ENCODE results near the gene ICA1L.

The ICA1L gene

GRCh38 chr2:202844656-202845055, 26.9 kb downstream of the ICA1L start:
- Histone ChIP-seq H3K4me1 (ENCODE audit: control insufficient read depth, insufficient read depth, low read length) (no peaks in the 10 kb centered on the region; the same call in 1 of the 2 replicates), H3K27ac (ENCODE audit: low read depth, low read length) (no peak overlapping the region), H3K36me3 (ENCODE audit: control insufficient read depth, insufficient read depth, low read length) (no peaks in the 10 kb centered on the region), H3K4me3 (ENCODE audit: low read depth, low read length) (no peak overlapping the region), H3K27me3 (ENCODE audit: control insufficient read depth, insufficient read depth, low read length) (no peaks in the 10 kb centered on the region), H3K9me3 (ENCODE audit: control insufficient read depth, insufficient read depth, low read depth, low read length) (peaks cover 2% of the 10 kb centered on the region; the same call in 1 of the 2 replicates), H3K9ac (ENCODE audit: low read length) (no peak overlapping the region)

- Histone ChIP-seq H3K27me3 (ENCODE audit: control insufficient read depth, insufficient read depth, low read length) (no peaks in the 10 kb centered on the region), H3K36me3 (ENCODE audit: control insufficient read depth, insufficient read depth, low read length) (no peaks in the 10 kb centered on the region), H3K4me3 (ENCODE audit: low read depth, low read length) (no peak overlapping the region), H3K4me1 (ENCODE audit: control insufficient read depth, insufficient read depth, low read length) (no peaks in the 10 kb centered on the region), H3K27ac (ENCODE audit: low read depth, low read length) (no peak overlapping the region), H3K9ac (ENCODE audit: low read length) (no peak overlapping the region), H3K9me3 (ENCODE audit: control insufficient read depth, insufficient read depth, low read depth, low read length) (peaks cover 2% of the 10 kb centered on the region; the same call in 1 of the 2 replicates)
Observed at GRCh38 chr2:202842690-202843089, 28.9 kb downstream of the ICA1L start.

- H3K27me3 ChIP-seq (ENCODE audit: control insufficient read depth, insufficient read depth, low read length): no peaks in the 10 kb centered on the region
- H3K4me3 ChIP-seq (ENCODE audit: low read depth, low read length): no peak overlapping the region
- no peak overlapping the region for H3K27ac ChIP-seq (ENCODE audit: low read depth, low read length)
- H3K9me3 ChIP-seq (ENCODE audit: control insufficient read depth, insufficient read depth, low read depth, low read length): peaks cover 2% of the 10 kb centered on the region; the same call in 1 of the 2 replicates
- H3K4me1 ChIP-seq (ENCODE audit: control insufficient read depth, insufficient read depth, low read length): no peaks in the 10 kb centered on the region
- H3K36me3 ChIP-seq (ENCODE audit: control insufficient read depth, insufficient read depth, low read length): no peaks in the 10 kb centered on the region
- no peak overlapping the region for H3K9ac ChIP-seq (ENCODE audit: low read length)
Observed at GRCh38 chr2:202841090-202841867, 30.3 kb downstream of the ICA1L start.

- Histone ChIP-seq H3K27me3 (ENCODE audit: control insufficient read depth, insufficient read depth, low read length) (no peaks in the 10 kb centered on the region), H3K9ac (ENCODE audit: low read length) (no peak overlapping the region), H3K4me1 (ENCODE audit: control insufficient read depth, insufficient read depth, low read length) (no peaks in the 10 kb centered on the region), H3K9me3 (ENCODE audit: control insufficient read depth, insufficient read depth, low read depth, low read length) (no peaks in the 10 kb centered on the region), H3K4me3 (ENCODE audit: low read depth, low read length) (no peak overlapping the region), H3K27ac (ENCODE audit: low read depth, low read length) (no peak overlapping the region), H3K36me3 (ENCODE audit: control insufficient read depth, insufficient read depth, low read length) (no peaks in the 10 kb centered on the region)
Observed at GRCh38 chr2:202831242-202832220, 40.0 kb downstream of the ICA1L start.

- H3K9ac ChIP-seq (ENCODE audit: low read length): no peak overlapping the region
- H3K27me3 ChIP-seq (ENCODE audit: control insufficient read depth, insufficient read depth, low read length): no peaks in the 10 kb centered on the region
- H3K27ac ChIP-seq (ENCODE audit: low read depth, low read length): no peak overlapping the region
- H3K4me1 ChIP-seq (ENCODE audit: control insufficient read depth, insufficient read depth, low read length): no peaks in the 10 kb centered on the region; the same call in 1 of the 2 replicates
- H3K36me3 ChIP-seq (ENCODE audit: control insufficient read depth, insufficient read depth, low read length): no peaks in the 10 kb centered on the region
- no peaks in the 10 kb centered on the region for H3K9me3 ChIP-seq (ENCODE audit: control insufficient read depth, insufficient read depth, low read depth, low read length)
- H3K4me3 ChIP-seq (ENCODE audit: low read depth, low read length): no peak overlapping the region
Observed at GRCh38 chr2:202824901-202825300, 46.7 kb downstream of the ICA1L start.

- H3K4me1 ChIP-seq (ENCODE audit: control insufficient read depth, insufficient read depth, low read length): no peaks in the 10 kb centered on the region; the same call in 1 of the 2 replicates
- H3K36me3 ChIP-seq (ENCODE audit: control insufficient read depth, insufficient read depth, low read length): no peaks in the 10 kb centered on the region
- no peak overlapping the region for H3K4me3 ChIP-seq (ENCODE audit: low read depth, low read length)
- H3K9ac ChIP-seq (ENCODE audit: low read length): no peak overlapping the region
- H3K9me3 ChIP-seq (ENCODE audit: control insufficient read depth, insufficient read depth, low read depth, low read length): no peaks in the 10 kb centered on the region
- H3K27me3 ChIP-seq (ENCODE audit: control insufficient read depth, insufficient read depth, low read length): no peaks in the 10 kb centered on the region
- no peak overlapping the region for H3K27ac ChIP-seq (ENCODE audit: low read depth, low read length)
Observed at GRCh38 chr2:202822411-202822810, 49.2 kb downstream of the ICA1L start.

GRCh38 chr2:202821206-202822160, 50.1 kb downstream of the ICA1L start:
- no peak overlapping the region for H3K9ac ChIP-seq (ENCODE audit: low read length)

GRCh38 chr2:202818321-202818720, 53.2 kb downstream of the ICA1L start:
- H3K27me3 ChIP-seq (ENCODE audit: control insufficient read depth, insufficient read depth, low read length): no peaks in the 10 kb centered on the region
- peaks cover 10% of the 10 kb centered on the region; the same call in 1 of the 2 replicates for H3K9me3 ChIP-seq (ENCODE audit: control insufficient read depth, insufficient read depth, low read depth, low read length)
- H3K4me1 ChIP-seq (ENCODE audit: control insufficient read depth, insufficient read depth, low read length): no peaks in the 10 kb centered on the region; the same call in 1 of the 2 replicates
- H3K9ac ChIP-seq (ENCODE audit: low read length): no peak overlapping the region
- no peak overlapping the region for H3K4me3 ChIP-seq (ENCODE audit: low read depth, low read length)
- no peaks in the 10 kb centered on the region for H3K36me3 ChIP-seq (ENCODE audit: control insufficient read depth, insufficient read depth, low read length)
- H3K27ac ChIP-seq (ENCODE audit: low read depth, low read length): no peak overlapping the region

More at GRCh38 chr2:202821206-202822160, 50.1 kb downstream of the ICA1L start:
- no peak overlapping the region for H3K27ac ChIP-seq (ENCODE audit: low read depth, low read length)
- no peak overlapping the region for H3K4me3 ChIP-seq (ENCODE audit: low read depth, low read length)
- no peaks in the 10 kb centered on the region for H3K9me3 ChIP-seq (ENCODE audit: control insufficient read depth, insufficient read depth, low read depth, low read length)
- no peaks in the 10 kb centered on the region for H3K27me3 ChIP-seq (ENCODE audit: control insufficient read depth, insufficient read depth, low read length)
- no peaks in the 10 kb centered on the region; the same call in 1 of the 2 replicates for H3K4me1 ChIP-seq (ENCODE audit: control insufficient read depth, insufficient read depth, low read length)
- H3K36me3 ChIP-seq (ENCODE audit: control insufficient read depth, insufficient read depth, low read length): no peaks in the 10 kb centered on the region

- no peak overlapping the region for H3K9ac ChIP-seq (ENCODE audit: low read length)
- H3K27ac ChIP-seq (ENCODE audit: low read depth, low read length): no peak overlapping the region
- no peaks in the 10 kb centered on the region for H3K4me1 ChIP-seq (ENCODE audit: control insufficient read depth, insufficient read depth, low read length)
- H3K36me3 ChIP-seq (ENCODE audit: control insufficient read depth, insufficient read depth, low read length): no peaks in the 10 kb centered on the region
- peaks cover 10% of the 10 kb centered on the region; the same call in 1 of the 2 replicates for H3K9me3 ChIP-seq (ENCODE audit: control insufficient read depth, insufficient read depth, low read depth, low read length)
- H3K27me3 ChIP-seq (ENCODE audit: control insufficient read depth, insufficient read depth, low read length): no peaks in the 10 kb centered on the region
- H3K4me3 ChIP-seq (ENCODE audit: low read depth, low read length): no peak overlapping the region
Observed at GRCh38 chr2:202817771-202818170, 53.8 kb downstream of the ICA1L start.

Measured in HUES6 (cell line).